Measurements from ENCODE around the gene ZFHX3. TPM values are rescaled to one million over a fixed set of nuclear protein-coding genes. Genes with fewer than 3 reads are reported as not detected.

Gene ZFHX3
- total RNA-seq, 2 donors from 2014 or later, result 0.50 to 0.78 TPM

GRCh38 chr16:72859581-72859980 is 188.3 kb downstream of the ZFHX3 start:
- H3K4me3 Mint-ChIP-seq, result no peak overlapping the region
- H3K9me3 Mint-ChIP-seq, result no peaks in the 10 kb centered on the region

GRCh38 chr16:72858665-72859493 is 189.0 kb downstream of the ZFHX3 start:
- peaks cover 0 to 3% of the 10 kb centered on the region in 2 donors for H3K4me1 Mint-ChIP-seq (ENCODE audit: low read depth in 2 of 2)
- no peaks in the 10 kb centered on the region for H3K9me3 Mint-ChIP-seq
- peaks cover 2 to 7% of the 10 kb centered on the region in 2 donors for H3K27me3 Mint-ChIP-seq
- ATAC-seq, result no peak
- H3K36me3 Mint-ChIP-seq, result no peaks in the 10 kb centered on the region
- H3K4me3 Mint-ChIP-seq, result no peak overlapping the region
- DNase-seq (ENCODE audit: low spot score), result no peak
- no peak overlapping the region for H3K27ac Mint-ChIP-seq

More at GRCh38 chr16:72859581-72859980, 188.3 kb downstream of the ZFHX3 start:
- no peaks in the 10 kb centered on the region for H3K36me3 Mint-ChIP-seq
- H3K4me1 Mint-ChIP-seq (ENCODE audit: low read depth in 2 of 2), result peaks cover 0 to 3% of the 10 kb centered on the region in 2 donors
- H3K27ac Mint-ChIP-seq, result no peak overlapping the region
- ATAC-seq, result no peak
- H3K27me3 Mint-ChIP-seq, result peaks cover 1 to 7% of the 10 kb centered on the region in 2 donors
- DNase-seq (ENCODE audit: low spot score), result no peak

GRCh38 chr16:72857834-72858664 is 189.9 kb downstream of the ZFHX3 start:
- H3K27me3 Mint-ChIP-seq, result peaks cover 5 to 7% of the 10 kb centered on the region in 2 donors
- H3K4me1 Mint-ChIP-seq (ENCODE audit: low read depth in 2 of 2), result peaks cover 5 to 7% of the 10 kb centered on the region in 2 donors

GRCh38 chr16:72856797-72857196 is 191.1 kb downstream of the ZFHX3 start:
- Mint-ChIP-seq H3K9me3 (no peaks in the 10 kb centered on the region), H3K4me1 (ENCODE audit: low read depth in 2 of 2) (peaks cover 5 to 7% of the 10 kb centered on the region in 2 donors), H3K27ac (no peak overlapping the region), H3K27me3 (peaks cover 5 to 7% of the 10 kb centered on the region in 2 donors), H3K4me3 (no peak overlapping the region), H3K36me3 (no peaks in the 10 kb centered on the region)
- DNase-seq (ENCODE audit: low spot score) (no peak), ATAC-seq (no peak)

More at GRCh38 chr16:72857834-72858664, 189.9 kb downstream of the ZFHX3 start:
- no peaks in the 10 kb centered on the region for H3K36me3 Mint-ChIP-seq
- no peak overlapping the region for H3K4me3 Mint-ChIP-seq
- no peak overlapping the region for H3K27ac Mint-ChIP-seq
- DNase-seq (ENCODE audit: low spot score) (no peak), ATAC-seq (no peak)
- no peaks in the 10 kb centered on the region for H3K9me3 Mint-ChIP-seq

GRCh38 chr16:72854267-72854959 is 193.5 kb downstream of the ZFHX3 start:
- no peak overlapping the region for H3K4me3 Mint-ChIP-seq
- no peak for DNase-seq (ENCODE audit: low spot score)
- no peaks in the 10 kb centered on the region for H3K9me3 Mint-ChIP-seq
- ATAC-seq, result no peak
- H3K27me3 Mint-ChIP-seq, result peaks cover 0 to 5% of the 10 kb centered on the region in 2 donors
- peaks cover 9 to 10% of the 10 kb centered on the region in 2 donors for H3K4me1 Mint-ChIP-seq (ENCODE audit: low read depth in 2 of 2)
- H3K27ac Mint-ChIP-seq, result no peak overlapping the region
- H3K36me3 Mint-ChIP-seq, result no peaks in the 10 kb centered on the region

- ATAC-seq (no peak), DNase-seq (ENCODE audit: low spot score) (no peak)
- peaks cover 0 to 5% of the 10 kb centered on the region in 2 donors for H3K27me3 Mint-ChIP-seq
- peaks cover 9 to 10% of the 10 kb centered on the region in 2 donors for H3K4me1 Mint-ChIP-seq (ENCODE audit: low read depth in 2 of 2)
- no peaks in the 10 kb centered on the region for H3K9me3 Mint-ChIP-seq
- no peak overlapping the region for H3K27ac Mint-ChIP-seq
- H3K36me3 Mint-ChIP-seq, result no peaks in the 10 kb centered on the region
- H3K4me3 Mint-ChIP-seq, result no peak overlapping the region
Measured at GRCh38 chr16:72853575-72854266, 194.2 kb downstream of the ZFHX3 start.

- no peaks in the 10 kb centered on the region for H3K9me3 Mint-ChIP-seq
- H3K4me3 Mint-ChIP-seq, result no peak overlapping the region
- no peak for DNase-seq (ENCODE audit: low spot score)
- H3K36me3 Mint-ChIP-seq, result no peaks in the 10 kb centered on the region
- H3K27me3 Mint-ChIP-seq, result peaks cover 0 to 5% of the 10 kb centered on the region in 2 donors
- peaks cover 9 to 10% of the 10 kb centered on the region in 2 donors for H3K4me1 Mint-ChIP-seq (ENCODE audit: low read depth in 2 of 2)
- H3K27ac Mint-ChIP-seq, result no peak overlapping the region
- ATAC-seq, result no peak
Measured at GRCh38 chr16:72852421-72852820, 195.5 kb downstream of the ZFHX3 start.

GRCh38 chr16:72850853-72851252 is 197.1 kb downstream of the ZFHX3 start:
- Mint-ChIP-seq H3K4me1 (ENCODE audit: low read depth in 2 of 2) (peaks cover 10 to 14% of the 10 kb centered on the region in 2 donors), H3K36me3 (no peaks in the 10 kb centered on the region), H3K4me3 (no peak overlapping the region), H3K9me3 (no peaks in the 10 kb centered on the region), H3K27me3 (peaks cover 3 to 8% of the 10 kb centered on the region in 2 donors), H3K27ac (no peak overlapping the region)
- ATAC-seq (no peak), DNase-seq (ENCODE audit: low spot score) (no peak)

GRCh38 chr16:72850021-72850420 is 197.9 kb downstream of the ZFHX3 start:
- no peak for DNase-seq (ENCODE audit: low spot score)
- no peak overlapping the region for H3K27ac Mint-ChIP-seq
- H3K4me1 Mint-ChIP-seq (ENCODE audit: low read depth in 2 of 2), result peaks cover 16 to 20% of the 10 kb centered on the region in 2 donors
- no peak for ATAC-seq
- H3K36me3 Mint-ChIP-seq, result no peaks in the 10 kb centered on the region
- H3K4me3 Mint-ChIP-seq, result no peak overlapping the region
- no peaks in the 10 kb centered on the region for H3K9me3 Mint-ChIP-seq
- peaks cover 9 to 12% of the 10 kb centered on the region in 2 donors for H3K27me3 Mint-ChIP-seq

- no peak for ATAC-seq
Measured at GRCh38 chr16:72848759-72849664, 198.9 kb downstream of the ZFHX3 start.

GRCh38 chr16:72848028-72848400 is 199.9 kb downstream of the ZFHX3 start:
- DNase-seq (ENCODE audit: low spot score) (no peak), ATAC-seq (no peak)
- Mint-ChIP-seq H3K4me3 (no peak overlapping the region), H3K27ac (no peak overlapping the region), H3K9me3 (no peaks in the 10 kb centered on the region), H3K4me1 (ENCODE audit: low read depth in 2 of 2) (peaks cover 26 to 29% of the 10 kb centered on the region in 2 donors), H3K36me3 (no peaks in the 10 kb centered on the region), H3K27me3 (peaks cover 9 to 12% of the 10 kb centered on the region in 2 donors)

More at GRCh38 chr16:72848759-72849664, 198.9 kb downstream of the ZFHX3 start:
- Mint-ChIP-seq H3K9me3 (no peaks in the 10 kb centered on the region), H3K27me3 (peaks cover 9 to 12% of the 10 kb centered on the region in 2 donors), H3K27ac (no peak overlapping the region), H3K4me3 (no peak overlapping the region), H3K4me1 (ENCODE audit: low read depth in 2 of 2) (peaks cover 25 to 30% of the 10 kb centered on the region in 2 donors), H3K36me3 (no peaks in the 10 kb centered on the region)
- no peak for DNase-seq (ENCODE audit: low spot score)
